Measurements from ENCODE around the gene ACTBL2.

ACTBL2 gene

GRCh38 chr5:57508211-57508610, 25.6 kb upstream of the ACTBL2 start:
- Histone ChIP-seq H3K9me3 (ENCODE audit: control insufficient read depth in 1 of 2, low read length in 2 of 2) (no peaks in the 10 kb centered on the region), H3K4me1 (ENCODE audit: control insufficient read depth in 1 of 2, insufficient read depth in 2 of 2, low read length in 2 of 2) (no peaks in the 10 kb centered on the region), H3K27me3 (ENCODE audit: low read depth, low read length) (no peaks in the 10 kb centered on the region), H3K4me3 (ENCODE audit: low read depth in 1 of 2, low read length in 2 of 2) (no peak overlapping the region), H3K27ac (ENCODE audit: low read length) (no peak overlapping the region), H3K36me3 (ENCODE audit: control insufficient read depth in 1 of 2, insufficient read depth in 2 of 2, low read length in 2 of 2) (no peaks in the 10 kb centered on the region)

DNA sequence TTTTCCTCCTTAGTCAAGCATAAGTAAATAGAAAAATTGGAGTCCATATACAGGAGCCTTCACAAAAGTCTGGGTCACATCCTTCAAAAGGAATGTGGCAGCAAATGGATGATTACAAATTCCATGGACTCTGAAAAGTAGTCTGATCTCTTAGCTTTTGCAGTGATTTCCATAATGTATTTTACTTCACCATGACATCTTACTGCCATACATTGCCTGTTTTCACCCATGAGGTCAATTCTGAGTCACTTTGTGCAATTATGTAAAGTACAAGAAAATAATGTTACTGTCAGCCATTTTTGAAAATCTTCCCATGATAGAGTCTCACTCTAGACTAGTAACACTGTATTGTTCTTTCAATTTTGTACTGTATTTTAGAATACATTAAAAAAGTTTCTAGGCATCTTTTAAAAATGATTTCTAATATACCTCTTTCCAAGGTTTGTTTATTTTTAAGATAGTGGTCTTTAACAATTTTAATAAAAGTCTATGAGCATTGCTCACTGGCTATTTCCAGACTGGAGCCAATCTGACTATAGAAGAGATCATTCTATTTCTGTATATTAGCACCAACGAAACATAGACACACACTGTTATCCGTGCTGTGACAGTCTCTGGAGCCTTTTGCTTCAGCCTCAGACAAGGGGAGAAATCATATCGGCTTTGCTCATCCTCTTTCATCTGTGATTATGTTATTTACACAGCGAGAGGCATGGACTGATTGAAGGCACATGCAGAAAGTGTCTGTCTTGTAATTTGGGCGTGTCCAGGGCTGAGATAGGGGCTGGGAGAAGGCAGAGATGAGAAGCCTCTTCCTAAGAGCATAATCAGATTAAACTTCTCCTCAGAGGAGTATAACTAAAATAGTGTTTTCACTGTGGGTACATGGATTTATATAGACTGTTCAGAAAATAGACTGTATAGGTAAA, 22.9 kb upstream of the ACTBL2 start:
- no peaks in the 10 kb centered on the region for H3K27me3 ChIP-seq (ENCODE audit: low read depth, low read length)
- H3K27ac ChIP-seq (ENCODE audit: low read length): no peak overlapping the region

DNA sequence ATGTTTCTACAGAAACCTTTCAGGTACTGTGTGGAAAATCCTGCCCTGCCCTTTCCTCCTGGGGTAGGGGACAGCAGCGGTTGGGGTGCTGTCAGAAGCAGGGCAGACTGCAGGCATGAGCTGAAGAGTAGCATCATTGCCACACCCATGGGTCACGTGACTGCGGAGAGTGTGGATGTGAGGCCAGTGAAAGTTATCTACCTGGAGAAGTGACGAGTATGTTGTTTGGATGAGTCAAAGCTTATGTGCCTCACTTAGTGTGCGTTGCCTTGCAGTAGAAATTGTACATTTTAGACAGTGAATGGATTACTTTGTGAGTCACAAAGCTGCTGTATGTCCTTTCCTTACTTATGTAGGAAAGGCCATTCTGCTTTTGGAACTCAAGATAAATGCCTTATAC, 21.7 kb upstream of the ACTBL2 start:
- H3K4me1 ChIP-seq (ENCODE audit: control insufficient read depth in 1 of 2, insufficient read depth in 2 of 2, low read length in 2 of 2): peaks cover 0 to 4% of the 10 kb centered on the region in 2 donors
- H3K4me3 ChIP-seq (ENCODE audit: low read depth in 1 of 2, low read length in 2 of 2): no peak overlapping the region
- no peaks in the 10 kb centered on the region for H3K36me3 ChIP-seq (ENCODE audit: control insufficient read depth in 1 of 2, insufficient read depth in 2 of 2, low read length in 2 of 2)
- H3K27ac ChIP-seq (ENCODE audit: low read length): peak overlapping the region; percentile 10
- no peaks in the 10 kb centered on the region for H3K27me3 ChIP-seq (ENCODE audit: low read depth, low read length)
- H3K9me3 ChIP-seq (ENCODE audit: control insufficient read depth in 1 of 2, low read length in 2 of 2): no peaks in the 10 kb centered on the region

More for the DNA sequence above, 22.9 kb upstream of the ACTBL2 start:
- H3K36me3 ChIP-seq (ENCODE audit: control insufficient read depth in 1 of 2, insufficient read depth in 2 of 2, low read length in 2 of 2): no peaks in the 10 kb centered on the region
- no peak overlapping the region for H3K4me3 ChIP-seq (ENCODE audit: low read depth in 1 of 2, low read length in 2 of 2)
- H3K4me1 ChIP-seq (ENCODE audit: control insufficient read depth in 1 of 2, insufficient read depth in 2 of 2, low read length in 2 of 2): peaks cover 0 to 4% of the 10 kb centered on the region in 2 donors
- H3K9me3 ChIP-seq (ENCODE audit: control insufficient read depth in 1 of 2, low read length in 2 of 2): no peaks in the 10 kb centered on the region

DNA sequence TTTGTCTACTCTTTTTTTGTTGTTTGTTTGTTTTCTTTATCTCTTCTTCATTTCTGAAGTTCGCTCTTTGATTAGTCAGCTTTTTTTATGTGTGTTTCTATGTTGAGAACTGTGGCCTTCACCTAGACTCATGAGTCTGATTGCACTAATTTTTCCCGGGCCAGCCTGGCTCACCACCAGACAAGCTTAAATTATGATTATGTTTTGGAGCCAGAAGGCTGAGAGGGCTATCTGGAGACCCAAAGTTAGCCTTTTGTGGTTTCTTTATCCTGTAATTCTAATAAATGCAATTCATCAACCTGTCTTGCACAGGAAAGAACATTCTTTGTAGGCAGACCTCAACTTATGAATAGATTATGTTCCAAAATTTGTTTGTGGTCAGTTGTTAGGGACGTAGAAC, 20.8 kb upstream of the ACTBL2 start:
- H3K4me3 ChIP-seq (ENCODE audit: low read depth in 1 of 2, low read length in 2 of 2): no peak overlapping the region
- H3K27me3 ChIP-seq (ENCODE audit: low read depth, low read length): no peaks in the 10 kb centered on the region
- H3K4me1 ChIP-seq (ENCODE audit: control insufficient read depth in 1 of 2, insufficient read depth in 2 of 2, low read length in 2 of 2): peaks cover 0 to 4% of the 10 kb centered on the region in 2 donors
- H3K36me3 ChIP-seq (ENCODE audit: control insufficient read depth in 1 of 2, insufficient read depth in 2 of 2, low read length in 2 of 2): no peaks in the 10 kb centered on the region
- no peak overlapping the region for H3K27ac ChIP-seq (ENCODE audit: low read length)
- H3K9me3 ChIP-seq (ENCODE audit: control insufficient read depth in 1 of 2, low read length in 2 of 2): no peaks in the 10 kb centered on the region

- no peak overlapping the region for H3K4me3 ChIP-seq (ENCODE audit: low read depth in 1 of 2, low read length in 2 of 2)
- peak overlapping the region; percentile 18 for H3K27ac ChIP-seq (ENCODE audit: low read length)
Measured at GRCh38 chr5:57501414-57502201, 19.0 kb upstream of the ACTBL2 start.

GRCh38 chr5:57499262-57500050, 16.8 kb upstream of the ACTBL2 start:
- Histone ChIP-seq H3K4me3 (ENCODE audit: low read depth in 1 of 2, low read length in 2 of 2) (peak overlapping the region in 1 of 2 donors; percentile 41), H3K36me3 (ENCODE audit: control insufficient read depth in 1 of 2, insufficient read depth in 2 of 2, low read length in 2 of 2) (no peaks in the 10 kb centered on the region), H3K9me3 (ENCODE audit: control insufficient read depth in 1 of 2, low read length in 2 of 2) (no peaks in the 10 kb centered on the region)

More at GRCh38 chr5:57501414-57502201, 19.0 kb upstream of the ACTBL2 start:
- no peaks in the 10 kb centered on the region for H3K27me3 ChIP-seq (ENCODE audit: low read depth, low read length)
- peaks cover 0 to 4% of the 10 kb centered on the region in 2 donors for H3K4me1 ChIP-seq (ENCODE audit: control insufficient read depth in 1 of 2, insufficient read depth in 2 of 2, low read length in 2 of 2)
- H3K36me3 ChIP-seq (ENCODE audit: control insufficient read depth in 1 of 2, insufficient read depth in 2 of 2, low read length in 2 of 2): no peaks in the 10 kb centered on the region
- H3K9me3 ChIP-seq (ENCODE audit: control insufficient read depth in 1 of 2, low read length in 2 of 2): no peaks in the 10 kb centered on the region

DNA sequence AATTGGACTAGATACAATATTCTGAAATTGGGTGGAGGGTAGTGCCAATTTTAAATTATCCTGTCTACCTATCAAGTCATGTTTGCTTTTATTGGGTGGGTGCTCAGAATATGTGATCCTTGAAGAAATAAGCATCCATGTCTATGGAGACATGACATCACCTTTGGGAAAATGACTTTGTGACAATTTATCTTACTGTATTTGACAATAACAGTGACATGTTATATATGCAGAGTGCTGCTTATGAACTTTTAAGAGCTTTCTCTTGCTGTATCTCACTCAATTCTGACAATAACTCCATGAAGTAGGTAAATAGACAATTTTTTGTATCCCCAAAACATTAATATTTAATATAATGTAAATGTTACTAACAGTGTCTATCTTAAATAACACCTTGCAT, 15.1 kb upstream of the ACTBL2 start:
- Histone ChIP-seq H3K4me1 (ENCODE audit: control insufficient read depth in 1 of 2, insufficient read depth in 2 of 2, low read length in 2 of 2) (peaks cover 10 to 15% of the 10 kb centered on the region in 2 donors), H3K27me3 (ENCODE audit: low read depth, low read length) (no peaks in the 10 kb centered on the region), H3K9me3 (ENCODE audit: control insufficient read depth in 1 of 2, low read length in 2 of 2) (no peaks in the 10 kb centered on the region), H3K27ac (ENCODE audit: low read length) (no peak overlapping the region), H3K36me3 (ENCODE audit: control insufficient read depth in 1 of 2, insufficient read depth in 2 of 2, low read length in 2 of 2) (no peaks in the 10 kb centered on the region), H3K4me3 (ENCODE audit: low read depth in 1 of 2, low read length in 2 of 2) (no peak overlapping the region)

More at GRCh38 chr5:57499262-57500050, 16.8 kb upstream of the ACTBL2 start:
- Histone ChIP-seq H3K27ac (ENCODE audit: low read length) (no peak overlapping the region), H3K4me1 (ENCODE audit: control insufficient read depth in 1 of 2, insufficient read depth in 2 of 2, low read length in 2 of 2) (peaks cover 8 to 12% of the 10 kb centered on the region in 2 donors), H3K27me3 (ENCODE audit: low read depth, low read length) (no peaks in the 10 kb centered on the region)

GRCh38 chr5:57495285-57496086, 12.9 kb upstream of the ACTBL2 start:
- Histone ChIP-seq H3K36me3 (ENCODE audit: control insufficient read depth in 1 of 2, insufficient read depth in 2 of 2, low read length in 2 of 2) (no peaks in the 10 kb centered on the region), H3K4me1 (ENCODE audit: control insufficient read depth in 1 of 2, insufficient read depth in 2 of 2, low read length in 2 of 2) (peaks cover 10 to 11% of the 10 kb centered on the region in 2 donors), H3K4me3 (ENCODE audit: low read depth in 1 of 2, low read length in 2 of 2) (no peak overlapping the region), H3K27me3 (ENCODE audit: low read depth, low read length) (no peaks in the 10 kb centered on the region), H3K27ac (ENCODE audit: low read length) (no peak overlapping the region), H3K9me3 (ENCODE audit: control insufficient read depth in 1 of 2, low read length in 2 of 2) (no peaks in the 10 kb centered on the region)

DNA sequence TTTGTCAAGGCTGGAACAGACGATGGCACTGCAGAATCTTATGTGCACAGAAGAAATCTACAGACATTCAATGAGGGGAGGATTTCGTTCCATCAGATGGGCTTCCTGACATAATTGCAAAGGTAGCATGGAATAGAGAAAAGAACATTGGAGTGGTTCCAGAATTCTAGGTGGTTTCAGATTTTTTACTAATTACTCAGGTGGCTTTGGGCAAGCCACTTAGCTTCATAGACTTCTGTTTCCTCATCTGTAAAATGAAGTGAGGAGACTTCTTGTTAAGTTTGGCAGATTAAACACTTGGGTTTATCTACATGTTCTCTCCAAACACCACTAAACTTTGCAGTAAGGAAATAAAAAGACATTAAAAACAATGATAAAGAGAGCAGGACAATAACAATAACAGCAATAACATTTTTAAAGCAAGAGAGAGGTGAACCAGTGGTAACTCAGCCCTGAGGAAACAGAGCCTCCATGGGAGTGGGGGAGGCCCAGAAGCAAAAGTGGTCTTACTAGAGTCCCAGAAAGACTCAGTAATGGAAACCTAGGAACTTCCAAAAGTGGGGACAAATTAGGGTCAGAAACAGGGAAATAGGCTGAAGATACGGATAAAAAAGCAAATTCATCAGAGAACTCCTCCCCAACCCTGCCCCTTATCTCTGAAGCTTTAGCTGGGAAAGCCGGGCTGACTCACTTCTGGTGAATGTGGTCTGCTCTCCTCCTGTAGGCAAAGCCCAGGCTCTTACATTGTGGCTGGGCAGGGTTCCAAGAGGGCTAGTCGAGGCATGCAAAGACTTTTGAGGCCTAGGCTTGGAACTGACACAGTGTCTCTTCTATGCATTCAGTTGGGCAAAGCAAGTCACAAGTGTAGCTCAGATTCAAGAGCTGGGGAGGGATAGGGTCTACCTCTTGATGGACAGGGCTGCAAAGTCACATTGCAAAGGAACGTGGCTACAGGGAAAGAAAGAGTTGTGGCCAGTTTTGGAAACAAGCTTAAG, 11.8 kb upstream of the ACTBL2 start:
- no peak overlapping the region for H3K4me3 ChIP-seq (ENCODE audit: low read depth in 1 of 2, low read length in 2 of 2)
- no peak overlapping the region for H3K27ac ChIP-seq (ENCODE audit: low read length)
- H3K9me3 ChIP-seq (ENCODE audit: control insufficient read depth in 1 of 2, low read length in 2 of 2): no peaks in the 10 kb centered on the region
- H3K27me3 ChIP-seq (ENCODE audit: low read depth, low read length): no peaks in the 10 kb centered on the region
- no peaks in the 10 kb centered on the region for H3K36me3 ChIP-seq (ENCODE audit: control insufficient read depth in 1 of 2, insufficient read depth in 2 of 2, low read length in 2 of 2)
- H3K4me1 ChIP-seq (ENCODE audit: control insufficient read depth in 1 of 2, insufficient read depth in 2 of 2, low read length in 2 of 2): peaks cover 10 to 11% of the 10 kb centered on the region in 2 donors

Data from muscle layer of duodenum (tissue), 2 donors.